SH-SY5Y (cell line): ENCODE data around the gene CAMKK1.

Experiments used
- GATA2 ChIP-seq: IDR thresholded peaks from 2 replicates; pipeline ENCODE4 v1.6.1; 2011; ENCODE audit warnings: mild to moderate bottlenecking, low read depth, low read length
- GATA3 ChIP-seq: IDR thresholded peaks from 2 replicates; pipeline ENCODE4 v1.6.1; 2011; ENCODE audit warnings: low read depth, mild to moderate bottlenecking, low read length, moderate library complexity

DNA sequence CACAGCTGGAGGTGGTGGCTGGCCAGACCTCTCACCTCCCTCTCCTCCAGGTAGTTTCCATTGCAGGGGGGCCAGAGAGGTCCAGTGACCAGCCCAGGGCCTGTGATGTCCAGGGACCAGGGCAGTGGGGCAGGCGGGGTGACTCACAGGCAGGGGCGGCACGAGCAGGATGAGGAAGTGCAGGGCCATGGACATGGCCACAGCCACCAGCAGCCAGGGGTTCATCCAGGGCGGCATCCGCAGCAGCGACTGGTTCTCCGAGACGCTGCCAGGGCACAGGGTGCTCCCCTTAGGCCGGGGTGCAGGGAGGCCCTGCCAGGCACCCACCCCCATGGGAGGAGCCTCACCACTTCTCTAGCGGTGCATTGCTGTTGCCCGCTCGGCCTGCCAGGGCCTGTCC lies 36.3 kb upstream of the CAMKK1 start:
- TF ChIP-seq GATA2 (no peak), GATA3 (no peak)
